ENCODE measurements around the gene MAPK10.

GRCh38 chr4:86223472-86223871, 136.4 kb downstream of the MAPK10 start:
- TF ChIP-seq POLR2A (IDR thresholded peaks at IDR 0.05) (no peak), POLR2AphosphoS5 (IDR thresholded peaks at IDR 0.05) (no peak), EP300 (IDR thresholded peaks at IDR 0.05) (no peak)
- TF ChIP-seq, protein P1, sequence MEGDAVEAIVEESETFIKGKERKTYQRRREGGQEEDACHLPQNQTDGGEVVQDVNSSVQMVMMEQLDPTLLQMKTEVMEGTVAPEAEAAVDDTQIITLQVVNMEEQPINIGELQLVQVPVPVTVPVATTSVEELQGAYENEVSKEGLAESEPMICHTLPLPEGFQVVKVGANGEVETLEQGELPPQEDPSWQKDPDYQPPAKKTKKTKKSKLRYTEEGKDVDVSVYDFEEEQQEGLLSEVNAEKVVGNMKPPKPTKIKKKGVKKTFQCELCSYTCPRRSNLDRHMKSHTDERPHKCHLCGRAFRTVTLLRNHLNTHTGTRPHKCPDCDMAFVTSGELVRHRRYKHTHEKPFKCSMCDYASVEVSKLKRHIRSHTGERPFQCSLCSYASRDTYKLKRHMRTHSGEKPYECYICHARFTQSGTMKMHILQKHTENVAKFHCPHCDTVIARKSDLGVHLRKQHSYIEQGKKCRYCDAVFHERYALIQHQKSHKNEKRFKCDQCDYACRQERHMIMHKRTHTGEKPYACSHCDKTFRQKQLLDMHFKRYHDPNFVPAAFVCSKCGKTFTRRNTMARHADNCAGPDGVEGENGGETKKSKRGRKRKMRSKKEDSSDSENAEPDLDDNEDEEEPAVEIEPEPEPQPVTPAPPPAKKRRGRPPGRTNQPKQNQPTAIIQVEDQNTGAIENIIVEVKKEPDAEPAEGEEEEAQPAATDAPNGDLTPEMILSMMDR (IDR thresholded peaks at IDR 0.05): peak in 1 of 2 donors; percentile 17
